SK-N-SH (cell line): Measurements from ENCODE around the gene TULP4. TPM values are rescaled to one million over a fixed set of nuclear protein-coding genes. Genes with fewer than 3 reads are reported as not detected.

ENCODE experiments used
- CTCF ChIA-PET: fragments of 300-600, 350-600 bp; formaldehyde crosslinking; extraction: SDS; loops from one replicate; lab custom pipeline; 2021; lab: Yijun Ruan, JAX
- POLR2A ChIA-PET: fragments of 350-600 bp; sonication (Branson Sonifier 250); formaldehyde crosslinking; extraction: SDS; loops from one replicate; lab custom pipeline; 2020; ENCODE audit warnings: antibody characterized with exemption, inconsistent platforms; lab: Yijun Ruan, JAX
- DNase-seq: peaks from one replicate; pipeline ENCODE4 v3.0.0; 2012
- H2AFZ ChIP-seq: fragments of 200-600 bp; sonication (generic); 2 replicates; pipeline ENCODE4 v1.8.1; 2016; ENCODE audit warnings: antibody characterized with exemption, mild to moderate bottlenecking, low read depth
- H3F3A ChIP-seq: fragments of 200-600 bp; sonication (generic); replicated peaks from 2 replicates; pipeline ENCODE3; 2016; ENCODE audit warnings: antibody characterized with exemption, mild to moderate bottlenecking; ENCODE audit not compliant: insufficient read depth
- H3K27ac ChIP-seq, 2 experiments: fragments of 200-500 bp in 1 of 2; fragments of 200-600 bp in 1 of 2; sonication (Bioruptor generic) in 1 of 2; sonication (generic), shearing (Covaris generic) in 1 of 2; 2 replicates each; pipeline versions ENCODE4 v1.5.1 to v1.6.1; 2014 to 2016; ENCODE audit warnings: low read depth in 2 of 2, inconsistent platforms in 1 of 2, low read length in 1 of 2, mild to moderate bottlenecking in 1 of 2, mixed read lengths in 1 of 2
- H3K27me3 ChIP-seq: fragments of 200-600 bp; sonication (generic), shearing (Covaris generic); 2 replicates; pipeline ENCODE4 v1.6.1; 2016; ENCODE audit warnings: mixed run types; ENCODE audit not compliant: insufficient read depth
- H3K36me3 ChIP-seq, 2 experiments: fragments of 200-500 bp in 1 of 2; fragments of 200-600 bp in 1 of 2; sonication (Bioruptor generic) in 1 of 2; sonication (generic) in 1 of 2; replicated peaks in 1 of 2; 2 replicates each; pipeline versions ENCODE3 to v1.5.1; 2014 to 2016; ENCODE audit warnings: low read length in 1 of 2, mild to moderate bottlenecking in 1 of 2; ENCODE audit not compliant: insufficient read depth in 2 of 2, control insufficient read depth in 1 of 2
- H3K4me1 ChIP-seq, 2 experiments: fragments of 200-500 bp in 1 of 2; fragments of 200-600 bp in 1 of 2; sonication (Bioruptor generic) in 1 of 2; sonication (generic), shearing (Covaris generic) in 1 of 2; 2 replicates each; pipeline versions ENCODE4 v1.5.1 to v1.6.1; 2014 to 2016; ENCODE audit warnings: low read depth in 1 of 2, low read length in 1 of 2, mixed run types in 1 of 2; ENCODE audit not compliant: insufficient read depth in 2 of 2, control insufficient read depth in 1 of 2
- H3K4me2 ChIP-seq: fragments of 200-600 bp; sonication (generic), shearing (Covaris generic); 2 replicates; pipeline ENCODE4 v1.6.1; 2017; ENCODE audit warnings: mixed run types
- H3K4me3 ChIP-seq, 2 experiments: fragments of 200-500 bp in 1 of 2; fragments of 200-600 bp in 1 of 2; sonication (Bioruptor generic) in 1 of 2; sonication (generic), shearing (Covaris generic) in 1 of 2; 2 replicates each; pipeline versions ENCODE4 v1.5.1 to v1.8.1; 2014 to 2016; ENCODE audit warnings: low read depth in 2 of 2, inconsistent platforms in 1 of 2, low read length in 1 of 2, mild to moderate bottlenecking in 1 of 2, mixed read lengths in 1 of 2, moderate library complexity in 1 of 2
- H3K79me2 ChIP-seq: fragments of 200-600 bp; sonication (generic); 2 replicates; pipeline ENCODE4 v1.8.1; 2017; ENCODE audit warnings: mild to moderate bottlenecking; ENCODE audit not compliant: insufficient read depth
- H3K9ac ChIP-seq: fragments of 200-600 bp; sonication (generic); 2 replicates; pipeline ENCODE4 v1.6.1; 2017; ENCODE audit warnings: mixed run types
- H3K9me2 ChIP-seq: fragments of 200-600 bp; sonication (generic); 2 replicates; pipeline ENCODE4 v1.6.1; 2017; ENCODE audit warnings: mixed run types
- H3K9me3 ChIP-seq: fragments of 200-600 bp; sonication (generic); 2 replicates; pipeline ENCODE4 v1.6.1; 2017; ENCODE audit warnings: mixed run types, mild to moderate bottlenecking, moderate library complexity
- H4K20me1 ChIP-seq: fragments of 200-600 bp; sonication (generic); 2 replicates; pipeline ENCODE4 v1.6.1; 2017; ENCODE audit warnings: mild to moderate bottlenecking, mixed run types; ENCODE audit not compliant: insufficient read depth
- CHD2 ChIP-seq: fragments of 150-350 bp; IDR thresholded peaks from 2 replicates; pipeline ENCODE4 v1.6.1; 2018; ENCODE audit warnings: low read length; ENCODE audit not compliant: partially characterized antibody
- FOXJ3 ChIP-seq: sonication (generic); formaldehyde crosslinking; IDR thresholded peaks from 2 replicates; pipeline ENCODE4 v1.5.1; 2020; ENCODE audit warnings: mild to moderate bottlenecking, missing genetic modification reagents
- FOXM1 ChIP-seq: IDR thresholded peaks from 2 replicates; pipeline ENCODE4 v1.4.0; 2012; ENCODE audit warnings: low read depth, mild to moderate bottlenecking
- GATA2 ChIP-seq: sonication (generic); formaldehyde crosslinking; IDR thresholded peaks from 2 replicates; pipeline ENCODE4 v1.5.0; 2020; ENCODE audit warnings: mild to moderate bottlenecking, missing genetic modification reagents
- JUND ChIP-seq: IDR thresholded peaks from 2 replicates; pipeline ENCODE4 v1.4.0; 2012
- POLR2AphosphoS5 ChIP-seq: IDR thresholded peaks from 2 replicates; pipeline ENCODE4 v1.6.1; 2012; ENCODE audit warnings: low read depth, low read length
- RAD21 ChIP-seq: IDR thresholded peaks from 2 replicates; pipeline ENCODE4 v1.6.1; 2012; ENCODE audit warnings: mild to moderate bottlenecking, low read length
- SIN3A ChIP-seq: IDR thresholded peaks from 2 replicates; pipeline ENCODE4 v1.6.1; 2012; ENCODE audit warnings: low read depth, mild to moderate bottlenecking, low read length, moderate library complexity, borderline replicate concordance
- TAF1 ChIP-seq: IDR thresholded peaks from 2 replicates; pipeline ENCODE4 v1.6.1; 2012; ENCODE audit warnings: low read depth, mild to moderate bottlenecking, low read length, moderate library complexity, borderline replicate concordance
- TCF12 ChIP-seq: IDR thresholded peaks from 2 replicates; pipeline ENCODE4 v1.4.0; 2012
- TEAD4 ChIP-seq: IDR thresholded peaks from 2 replicates; pipeline ENCODE4 v1.4.0; 2012; ENCODE audit warnings: mild to moderate bottlenecking, borderline replicate concordance; ENCODE audit not compliant: insufficient read depth
- WGBS: methylation state at CpG from one replicate; pipeline ENCODE4 v1.1.6; 2017; ENCODE audit warnings: low lambda C conversion rate; 5-methylcytosine and 5-hydroxymethylcytosine counted together
- polyA plus RNA-seq, 3 experiments: library from polyadenylated mRNA; depleted of rRNA; stranded (reverse); fragments of >200 nt; gene quantifications; 2 replicates each; pipeline ENCODE4 v1.2.3, GENCODE V29; 2012
- TF ChIP-seq, protein P1 (sequence below): IDR thresholded peaks from 2 replicates; pipeline ENCODE4; 2012
- TF ChIP-seq, protein P2 (sequence below): IDR thresholded peaks from 2 replicates; pipeline ENCODE4 v1.4.0; 2012; ENCODE audit warnings: low read depth, borderline replicate concordance
- TF ChIP-seq, protein P3 (sequence below): fragments of 150-350 bp; IDR thresholded peaks from 2 replicates; pipeline ENCODE4 v1.6.1; 2016; ENCODE audit warnings: mild to moderate bottlenecking, low read depth, low read length

The TULP4 gene
- polyA plus RNA-seq, 1 of the 3 experiments (the other 2 are of a cell fraction): 5.9 TPM

DNA sequence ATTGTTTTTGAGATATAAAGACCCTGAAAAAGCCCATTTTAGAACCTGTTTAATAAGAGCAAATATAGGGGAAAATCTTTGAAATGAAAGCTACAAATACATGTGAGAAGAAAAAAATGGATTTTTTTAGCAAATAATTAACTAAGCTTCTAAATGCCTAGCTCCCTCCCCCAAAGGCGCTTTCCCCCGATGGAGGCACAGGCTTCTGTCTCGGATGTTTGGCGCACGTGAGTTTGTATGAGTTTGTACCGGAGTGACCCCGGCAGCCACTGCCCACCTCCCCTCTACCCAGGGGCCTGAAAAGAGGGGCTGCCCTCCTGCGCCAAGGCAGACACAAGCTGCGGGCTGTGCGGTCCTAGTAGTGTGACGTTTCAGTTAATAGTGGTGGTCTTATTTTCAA, 197.2 kb downstream of the TULP4 start (continued):
- no peak for TF ChIP-seq FOXJ3 (CRISPR knock-in tag)
- TF ChIP-seq TAF1: no peak
- no peak for TF ChIP-seq JUND
- TF ChIP-seq TEAD4: no peak
- TF ChIP-seq FOXM1: no peak
- TF ChIP-seq RAD21: no peak
- no peak for TF ChIP-seq SIN3A
- TF ChIP-seq CHD2: no peak
- TF ChIP-seq, all 33 proteins: peak for 0

DNA sequence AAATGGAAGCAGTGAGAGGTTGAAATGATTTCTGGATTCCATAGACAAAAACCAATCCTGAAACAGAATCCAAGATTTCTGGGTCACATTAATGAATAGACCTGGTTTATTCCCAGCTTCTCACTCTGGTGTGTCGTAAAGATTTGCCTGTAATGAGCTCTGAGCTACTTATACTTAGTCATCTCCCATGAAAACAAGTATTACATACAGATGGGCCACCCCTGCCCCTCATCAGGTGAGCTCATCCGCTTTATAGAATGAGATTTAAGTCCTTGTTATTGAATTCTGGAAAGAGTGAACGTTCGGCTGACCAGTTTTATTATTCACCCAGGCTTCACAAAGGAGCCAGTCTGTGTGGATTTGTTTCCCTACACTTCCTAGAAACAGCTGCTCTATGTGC, 200.5 kb downstream of the TULP4 start:
- DNase-seq: no peak
- Histone ChIP-seq H4K20me1 (no peaks in the 10 kb centered on the region), H3K9ac (no peak overlapping the region), H3K27me3 (no peaks in the 10 kb centered on the region), H3K4me3 (no peak overlapping the region), H2AFZ (no peak overlapping the region), H3F3A (peaks cover 1% of the 10 kb centered on the region), H3K9me2 (no peaks in the 10 kb centered on the region), H3K4me2 (no peak overlapping the region), H3K27ac (no peak overlapping the region), H3K4me1 (peaks cover 0 to 3% of the 10 kb centered on the region in 2 experiments; a peak in 1 of 4 replicates), H3K79me2 (no peaks in the 10 kb centered on the region), H3K36me3 (peaks cover 9 to 17% of the 10 kb centered on the region in 2 experiments), H3K9me3 (no peaks in the 10 kb centered on the region)
- TF ChIP-seq TEAD4 (no peak), POLR2AphosphoS5 (no peak), GATA2 (CRISPR knock-in tag) (no peak), TCF12 (no peak), CHD2 (no peak)
- TF ChIP-seq, protein P1, sequence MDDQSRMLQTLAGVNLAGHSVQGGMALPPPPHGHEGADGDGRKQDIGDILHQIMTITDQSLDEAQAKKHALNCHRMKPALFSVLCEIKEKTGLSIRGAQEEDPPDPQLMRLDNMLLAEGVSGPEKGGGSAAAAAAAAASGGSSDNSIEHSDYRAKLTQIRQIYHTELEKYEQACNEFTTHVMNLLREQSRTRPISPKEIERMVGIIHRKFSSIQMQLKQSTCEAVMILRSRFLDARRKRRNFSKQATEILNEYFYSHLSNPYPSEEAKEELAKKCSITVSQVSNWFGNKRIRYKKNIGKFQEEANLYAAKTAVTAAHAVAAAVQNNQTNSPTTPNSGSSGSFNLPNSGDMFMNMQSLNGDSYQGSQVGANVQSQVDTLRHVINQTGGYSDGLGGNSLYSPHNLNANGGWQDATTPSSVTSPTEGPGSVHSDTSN: no peak
- TF ChIP-seq, protein P2, sequence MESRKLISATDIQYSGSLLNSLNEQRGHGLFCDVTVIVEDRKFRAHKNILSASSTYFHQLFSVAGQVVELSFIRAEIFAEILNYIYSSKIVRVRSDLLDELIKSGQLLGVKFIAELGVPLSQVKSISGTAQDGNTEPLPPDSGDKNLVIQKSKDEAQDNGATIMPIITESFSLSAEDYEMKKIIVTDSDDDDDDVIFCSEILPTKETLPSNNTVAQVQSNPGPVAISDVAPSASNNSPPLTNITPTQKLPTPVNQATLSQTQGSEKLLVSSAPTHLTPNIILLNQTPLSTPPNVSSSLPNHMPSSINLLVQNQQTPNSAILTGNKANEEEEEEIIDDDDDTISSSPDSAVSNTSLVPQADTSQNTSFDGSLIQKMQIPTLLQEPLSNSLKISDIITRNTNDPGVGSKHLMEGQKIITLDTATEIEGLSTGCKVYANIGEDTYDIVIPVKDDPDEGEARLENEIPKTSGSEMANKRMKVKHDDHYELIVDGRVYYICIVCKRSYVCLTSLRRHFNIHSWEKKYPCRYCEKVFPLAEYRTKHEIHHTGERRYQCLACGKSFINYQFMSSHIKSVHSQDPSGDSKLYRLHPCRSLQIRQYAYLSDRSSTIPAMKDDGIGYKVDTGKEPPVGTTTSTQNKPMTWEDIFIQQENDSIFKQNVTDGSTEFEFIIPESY: no peak
- TF ChIP-seq, protein P3, sequence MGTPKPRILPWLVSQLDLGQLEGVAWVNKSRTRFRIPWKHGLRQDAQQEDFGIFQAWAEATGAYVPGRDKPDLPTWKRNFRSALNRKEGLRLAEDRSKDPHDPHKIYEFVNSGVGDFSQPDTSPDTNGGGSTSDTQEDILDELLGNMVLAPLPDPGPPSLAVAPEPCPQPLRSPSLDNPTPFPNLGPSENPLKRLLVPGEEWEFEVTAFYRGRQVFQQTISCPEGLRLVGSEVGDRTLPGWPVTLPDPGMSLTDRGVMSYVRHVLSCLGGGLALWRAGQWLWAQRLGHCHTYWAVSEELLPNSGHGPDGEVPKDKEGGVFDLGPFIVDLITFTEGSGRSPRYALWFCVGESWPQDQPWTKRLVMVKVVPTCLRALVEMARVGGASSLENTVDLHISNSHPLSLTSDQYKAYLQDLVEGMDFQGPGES: no peak
- ChIA-PET POLR2A (no interaction called here), CTCF (interaction anchor here (4.6 kb wide), 1 partner anchor 292 kb away, joined by 22 read pairs; no protein-coding TSS in a partner anchor)
- WGBS: 94% methylated on average over 4 of the region's 4 CpGs
